ENCODE measurements around the gene TEPSIN.

TEPSIN gene

GRCh38 chr17:81187586-81188490 lies 51.0 kb downstream of the TEPSIN start:
- H3K27me3 ChIP-seq (ENCODE audit: control insufficient read depth, insufficient read depth, low read length) = peaks cover 4% of the 10 kb centered on the region
- H3K4me3 ChIP-seq (ENCODE audit: low read length) = no peak overlapping the region
- H3K36me3 ChIP-seq (ENCODE audit: control insufficient read depth, insufficient read depth, low read length) = no peaks in the 10 kb centered on the region
- H3K9me3 ChIP-seq (ENCODE audit: control insufficient read depth, low read length) = no peaks in the 10 kb centered on the region
- no peak overlapping the region for H3K9ac ChIP-seq (ENCODE audit: low read length)
- no peaks in the 10 kb centered on the region for H3K4me1 ChIP-seq (ENCODE audit: control insufficient read depth, insufficient read depth, low read length)

- no peak overlapping the region for H3K4me3 ChIP-seq (ENCODE audit: low read length)
- no peak overlapping the region for H3K9ac ChIP-seq (ENCODE audit: low read length)
- H3K36me3 ChIP-seq (ENCODE audit: control insufficient read depth, insufficient read depth, low read length) = no peaks in the 10 kb centered on the region
- H3K27me3 ChIP-seq (ENCODE audit: control insufficient read depth, insufficient read depth, low read length) = peaks cover 4% of the 10 kb centered on the region
- no peaks in the 10 kb centered on the region for H3K9me3 ChIP-seq (ENCODE audit: control insufficient read depth, low read length)
- H3K4me1 ChIP-seq (ENCODE audit: control insufficient read depth, insufficient read depth, low read length) = no peaks in the 10 kb centered on the region
These were observed 51.7 kb downstream of the TEPSIN start for GRCh38 chr17:81187120-81187519.

- Histone ChIP-seq H3K4me3 (ENCODE audit: low read length) (no peak overlapping the region), H3K9ac (ENCODE audit: low read length) (no peak overlapping the region), H3K36me3 (ENCODE audit: control insufficient read depth, insufficient read depth, low read length) (no peaks in the 10 kb centered on the region), H3K27me3 (ENCODE audit: control insufficient read depth, insufficient read depth, low read length) (peaks cover 4% of the 10 kb centered on the region), H3K4me1 (ENCODE audit: control insufficient read depth, insufficient read depth, low read length) (no peaks in the 10 kb centered on the region), H3K9me3 (ENCODE audit: control insufficient read depth, low read length) (no peaks in the 10 kb centered on the region)
These were observed 52.7 kb downstream of the TEPSIN start for GRCh38 chr17:81186203-81186602.

GRCh38 chr17:81184555-81184954 lies 54.3 kb downstream of the TEPSIN start:
- H3K9ac ChIP-seq (ENCODE audit: low read length) = no peak overlapping the region
- H3K9me3 ChIP-seq (ENCODE audit: control insufficient read depth, low read length) = no peaks in the 10 kb centered on the region
- H3K36me3 ChIP-seq (ENCODE audit: control insufficient read depth, insufficient read depth, low read length) = no peaks in the 10 kb centered on the region
- peaks cover 4% of the 10 kb centered on the region for H3K27me3 ChIP-seq (ENCODE audit: control insufficient read depth, insufficient read depth, low read length)
- H3K4me1 ChIP-seq (ENCODE audit: control insufficient read depth, insufficient read depth, low read length) = no peaks in the 10 kb centered on the region
- no peak overlapping the region for H3K4me3 ChIP-seq (ENCODE audit: low read length)

GRCh38 chr17:81183807-81184206 lies 55.0 kb downstream of the TEPSIN start:
- H3K36me3 ChIP-seq (ENCODE audit: control insufficient read depth, insufficient read depth, low read length) = no peaks in the 10 kb centered on the region
- H3K9me3 ChIP-seq (ENCODE audit: control insufficient read depth, low read length) = no peaks in the 10 kb centered on the region
- H3K4me1 ChIP-seq (ENCODE audit: control insufficient read depth, insufficient read depth, low read length) = no peaks in the 10 kb centered on the region
- H3K9ac ChIP-seq (ENCODE audit: low read length) = no peak overlapping the region
- H3K27me3 ChIP-seq (ENCODE audit: control insufficient read depth, insufficient read depth, low read length) = peaks cover 4% of the 10 kb centered on the region
- H3K4me3 ChIP-seq (ENCODE audit: low read length) = no peak overlapping the region

GRCh38 chr17:81183316-81183715 lies 55.5 kb downstream of the TEPSIN start:
- H3K9ac ChIP-seq (ENCODE audit: low read length) = no peak overlapping the region
- H3K9me3 ChIP-seq (ENCODE audit: control insufficient read depth, low read length) = no peaks in the 10 kb centered on the region
- no peak overlapping the region for H3K4me3 ChIP-seq (ENCODE audit: low read length)
- H3K4me1 ChIP-seq (ENCODE audit: control insufficient read depth, insufficient read depth, low read length) = no peaks in the 10 kb centered on the region
- H3K36me3 ChIP-seq (ENCODE audit: control insufficient read depth, insufficient read depth, low read length) = no peaks in the 10 kb centered on the region
- peaks cover 4% of the 10 kb centered on the region for H3K27me3 ChIP-seq (ENCODE audit: control insufficient read depth, insufficient read depth, low read length)

GRCh38 chr17:81182596-81182995 lies 56.3 kb downstream of the TEPSIN start:
- H3K4me1 ChIP-seq (ENCODE audit: control insufficient read depth, insufficient read depth, low read length) = no peaks in the 10 kb centered on the region
- no peak overlapping the region for H3K9ac ChIP-seq (ENCODE audit: low read length)
- H3K4me3 ChIP-seq (ENCODE audit: low read length) = no peak overlapping the region
- no peaks in the 10 kb centered on the region for H3K9me3 ChIP-seq (ENCODE audit: control insufficient read depth, low read length)
- peaks cover 4% of the 10 kb centered on the region for H3K27me3 ChIP-seq (ENCODE audit: control insufficient read depth, insufficient read depth, low read length)
- H3K36me3 ChIP-seq (ENCODE audit: control insufficient read depth, insufficient read depth, low read length) = no peaks in the 10 kb centered on the region

- Histone ChIP-seq H3K9me3 (ENCODE audit: control insufficient read depth, low read length) (no peaks in the 10 kb centered on the region), H3K36me3 (ENCODE audit: control insufficient read depth, insufficient read depth, low read length) (no peaks in the 10 kb centered on the region), H3K27me3 (ENCODE audit: control insufficient read depth, insufficient read depth, low read length) (peaks cover 4% of the 10 kb centered on the region), H3K4me3 (ENCODE audit: low read length) (no peak overlapping the region), H3K9ac (ENCODE audit: low read length) (no peak overlapping the region), H3K4me1 (ENCODE audit: control insufficient read depth, insufficient read depth, low read length) (no peaks in the 10 kb centered on the region)
These were observed 57.1 kb downstream of the TEPSIN start for GRCh38 chr17:81181811-81182185.

- H3K9me3 ChIP-seq (ENCODE audit: control insufficient read depth, low read length) = no peaks in the 10 kb centered on the region
- H3K9ac ChIP-seq (ENCODE audit: low read length) = no peak overlapping the region
- peaks cover 4% of the 10 kb centered on the region for H3K27me3 ChIP-seq (ENCODE audit: control insufficient read depth, insufficient read depth, low read length)
- H3K4me1 ChIP-seq (ENCODE audit: control insufficient read depth, insufficient read depth, low read length) = no peaks in the 10 kb centered on the region
- H3K36me3 ChIP-seq (ENCODE audit: control insufficient read depth, insufficient read depth, low read length) = no peaks in the 10 kb centered on the region
- no peak overlapping the region for H3K4me3 ChIP-seq (ENCODE audit: low read length)
These were observed 57.7 kb downstream of the TEPSIN start for GRCh38 chr17:81180836-81181810.

GRCh38 chr17:81179861-81180260 lies 59.0 kb downstream of the TEPSIN start:
- H3K4me1 ChIP-seq (ENCODE audit: control insufficient read depth, insufficient read depth, low read length) = no peaks in the 10 kb centered on the region
- H3K9me3 ChIP-seq (ENCODE audit: control insufficient read depth, low read length) = no peaks in the 10 kb centered on the region
- no peak overlapping the region for H3K4me3 ChIP-seq (ENCODE audit: low read length)
- peaks cover 4% of the 10 kb centered on the region for H3K27me3 ChIP-seq (ENCODE audit: control insufficient read depth, insufficient read depth, low read length)
- no peaks in the 10 kb centered on the region for H3K36me3 ChIP-seq (ENCODE audit: control insufficient read depth, insufficient read depth, low read length)
- no peak overlapping the region for H3K9ac ChIP-seq (ENCODE audit: low read length)

- H3K4me1 ChIP-seq (ENCODE audit: control insufficient read depth, insufficient read depth, low read length) = no peaks in the 10 kb centered on the region
- peaks cover 4% of the 10 kb centered on the region for H3K27me3 ChIP-seq (ENCODE audit: control insufficient read depth, insufficient read depth, low read length)
- H3K9ac ChIP-seq (ENCODE audit: low read length) = no peak overlapping the region
- H3K36me3 ChIP-seq (ENCODE audit: control insufficient read depth, insufficient read depth, low read length) = no peaks in the 10 kb centered on the region
- H3K9me3 ChIP-seq (ENCODE audit: control insufficient read depth, low read length) = no peaks in the 10 kb centered on the region
- no peak overlapping the region for H3K4me3 ChIP-seq (ENCODE audit: low read length)
These were observed 59.6 kb downstream of the TEPSIN start for GRCh38 chr17:81179220-81179619.
